Memory B cell (primary cell): Measurements from ENCODE around the gene NTM.
"Not testable (repeated sequence)": the region's sequence is repeated elsewhere in the genome, so short reads cannot be mapped to it uniquely, and the experiment has no call there.

Experiments
- ATAC-seq: fragments of 150-1000 bp; cut with Tn5 transposase; 2 replicates; pipeline ENCODE4 v1.10.0; 2021; ENCODE audit warnings: low read depth, mild to moderate bottlenecking, moderate library complexity
- DNase-seq, 2 donors: peaks; one replicate each; pipeline ENCODE4 v3.0.0; 2022; ENCODE audit warnings: low spot score in 2 of 2
- H3K27ac Mint-ChIP-seq: one replicate; pipeline ENCODE4 v1.8.0; 2022; ENCODE audit warnings: mild to moderate bottlenecking, moderate library complexity, mixed read lengths
- H3K27me3 Mint-ChIP-seq: one replicate; pipeline ENCODE4 v1.8.0; 2022; ENCODE audit warnings: mixed read lengths
- H3K36me3 Mint-ChIP-seq: one replicate; pipeline ENCODE4 v1.8.0; 2022; ENCODE audit warnings: mild to moderate bottlenecking, mixed read lengths
- H3K4me1 Mint-ChIP-seq: one replicate; pipeline ENCODE4 v1.8.0; 2022; ENCODE audit warnings: mixed read lengths
- H3K4me3 Mint-ChIP-seq: one replicate; pipeline ENCODE4 v1.8.0; 2022; ENCODE audit warnings: mild to moderate bottlenecking, moderate library complexity, mixed read lengths
- H3K9me3 Mint-ChIP-seq: one replicate; pipeline ENCODE4 v1.8.0; 2022; ENCODE audit warnings: mixed read lengths

Gene NTM

GRCh38 chr11:132070907-132071306 lies 700.5 kb downstream of the NTM start:
- H3K9me3 Mint-ChIP-seq = not testable (repeated sequence)

GRCh38 chr11:132072044-132072857 lies 701.8 kb downstream of the NTM start:
- H3K36me3 Mint-ChIP-seq = no peaks in the 10 kb centered on the region
- H3K27me3 Mint-ChIP-seq = no peaks in the 10 kb centered on the region
- H3K4me1 Mint-ChIP-seq = no peaks in the 10 kb centered on the region
- H3K4me3 Mint-ChIP-seq = no peak overlapping the region
- ATAC-seq = no peak
- no peak for DNase-seq
- no peak overlapping the region for H3K27ac Mint-ChIP-seq
- H3K9me3 Mint-ChIP-seq = peaks cover 1% of the 10 kb centered on the region

More at GRCh38 chr11:132070907-132071306, 700.5 kb downstream of the NTM start:
- H3K4me1 Mint-ChIP-seq, H3K27ac Mint-ChIP-seq, ATAC-seq, DNase-seq, H3K27me3 Mint-ChIP-seq, H3K36me3 Mint-ChIP-seq, H3K4me3 Mint-ChIP-seq: not testable (repeated sequence)

GRCh38 chr11:132072858-132073211 lies 702.4 kb downstream of the NTM start:
- H3K4me1 Mint-ChIP-seq = no peaks in the 10 kb centered on the region
- no peaks in the 10 kb centered on the region for H3K36me3 Mint-ChIP-seq
- no peak overlapping the region for H3K27ac Mint-ChIP-seq
- no peaks in the 10 kb centered on the region for H3K27me3 Mint-ChIP-seq
- ATAC-seq (no peak), DNase-seq (no peak)
- H3K4me3 Mint-ChIP-seq = no peak overlapping the region
- peaks cover 1% of the 10 kb centered on the region for H3K9me3 Mint-ChIP-seq

- DNase-seq (no peak), ATAC-seq (no peak)
- Mint-ChIP-seq H3K4me3 (no peak overlapping the region), H3K4me1 (no peaks in the 10 kb centered on the region), H3K27me3 (no peaks in the 10 kb centered on the region), H3K27ac (no peak overlapping the region), H3K36me3 (no peaks in the 10 kb centered on the region), H3K9me3 (peaks cover 1% of the 10 kb centered on the region)
These were observed 703.4 kb downstream of the NTM start for GRCh38 chr11:132073787-132074186.

- ATAC-seq = no peak
- peaks cover 1% of the 10 kb centered on the region for H3K9me3 Mint-ChIP-seq
- no peaks in the 10 kb centered on the region for H3K36me3 Mint-ChIP-seq
These were observed 705.0 kb downstream of the NTM start for GRCh38 chr11:132075447-132075846.

GRCh38 chr11:132077416-132077815 lies 707.0 kb downstream of the NTM start:
- ATAC-seq (no peak), DNase-seq (no peak)
- Mint-ChIP-seq H3K36me3 (no peaks in the 10 kb centered on the region), H3K4me1 (no peaks in the 10 kb centered on the region), H3K9me3 (peaks cover 3% of the 10 kb centered on the region), H3K4me3 (no peak overlapping the region), H3K27ac (no peak overlapping the region), H3K27me3 (no peaks in the 10 kb centered on the region)

More at GRCh38 chr11:132075447-132075846, 705.0 kb downstream of the NTM start:
- no peak for DNase-seq
- Mint-ChIP-seq H3K4me3 (no peak overlapping the region), H3K4me1 (no peaks in the 10 kb centered on the region), H3K27me3 (no peaks in the 10 kb centered on the region), H3K27ac (no peak overlapping the region)

GRCh38 chr11:132078264-132079076 lies 708.1 kb downstream of the NTM start:
- no peaks in the 10 kb centered on the region for H3K27me3 Mint-ChIP-seq
- H3K4me1 Mint-ChIP-seq = no peaks in the 10 kb centered on the region
- ATAC-seq (no peak), DNase-seq (no peak)
- no peak overlapping the region for H3K4me3 Mint-ChIP-seq
- H3K27ac Mint-ChIP-seq = no peak overlapping the region
- H3K36me3 Mint-ChIP-seq = no peaks in the 10 kb centered on the region
- peaks cover 3% of the 10 kb centered on the region for H3K9me3 Mint-ChIP-seq

- Mint-ChIP-seq H3K4me3 (no peak overlapping the region), H3K36me3 (no peaks in the 10 kb centered on the region), H3K27ac (no peak overlapping the region), H3K4me1 (no peaks in the 10 kb centered on the region), H3K9me3 (peaks cover 3% of the 10 kb centered on the region), H3K27me3 (no peaks in the 10 kb centered on the region)
- no peak for ATAC-seq
- no peak for DNase-seq
These were observed 709.7 kb downstream of the NTM start for GRCh38 chr11:132080127-132080526.

- Mint-ChIP-seq H3K9me3 (peaks cover 3% of the 10 kb centered on the region), H3K4me3 (no peak overlapping the region), H3K4me1 (no peaks in the 10 kb centered on the region), H3K27me3 (no peaks in the 10 kb centered on the region), H3K36me3 (no peaks in the 10 kb centered on the region), H3K27ac (no peak overlapping the region)
- ATAC-seq (no peak), DNase-seq (no peak)
These were observed 712.2 kb downstream of the NTM start for GRCh38 chr11:132082566-132082965.

GRCh38 chr11:132084433-132084832 lies 714.0 kb downstream of the NTM start:
- ATAC-seq (no peak), DNase-seq (no peak)
- Mint-ChIP-seq H3K4me1 (no peaks in the 10 kb centered on the region), H3K27ac (no peak overlapping the region), H3K9me3 (peaks cover 3% of the 10 kb centered on the region), H3K27me3 (no peaks in the 10 kb centered on the region), H3K36me3 (no peaks in the 10 kb centered on the region), H3K4me3 (no peak overlapping the region)

- ATAC-seq = no peak
- Mint-ChIP-seq H3K4me1 (no peaks in the 10 kb centered on the region), H3K27me3 (no peaks in the 10 kb centered on the region), H3K4me3 (no peak overlapping the region), H3K9me3 (peaks cover 7% of the 10 kb centered on the region), H3K36me3 (no peaks in the 10 kb centered on the region), H3K27ac (no peak overlapping the region)
- no peak for DNase-seq
These were observed 716.7 kb downstream of the NTM start for GRCh38 chr11:132087148-132087547.

- Mint-ChIP-seq H3K9me3 (peaks cover 11% of the 10 kb centered on the region), H3K4me1 (no peaks in the 10 kb centered on the region), H3K36me3 (no peaks in the 10 kb centered on the region), H3K27ac (no peak overlapping the region), H3K27me3 (no peaks in the 10 kb centered on the region), H3K4me3 (no peak overlapping the region)
- DNase-seq (no peak), ATAC-seq (no peak)
These were observed 718.1 kb downstream of the NTM start for GRCh38 chr11:132088551-132088950.

- Mint-ChIP-seq H3K36me3 (no peaks in the 10 kb centered on the region), H3K4me1 (no peaks in the 10 kb centered on the region), H3K27ac (no peak overlapping the region), H3K9me3 (peaks cover 12% of the 10 kb centered on the region), H3K27me3 (peaks cover 2% of the 10 kb centered on the region), H3K4me3 (no peak overlapping the region)
- DNase-seq (no peak), ATAC-seq (no peak)
These were observed 723.3 kb downstream of the NTM start for GRCh38 chr11:132093536-132094259.

- no peaks in the 10 kb centered on the region for H3K4me1 Mint-ChIP-seq
These were observed 724.2 kb downstream of the NTM start for GRCh38 chr11:132094598-132094997.

More at GRCh38 chr11:132094598-132094997, 724.2 kb downstream of the NTM start:
- no peak overlapping the region for H3K4me3 Mint-ChIP-seq
- DNase-seq (no peak), ATAC-seq (no peak)
- no peaks in the 10 kb centered on the region for H3K36me3 Mint-ChIP-seq
- peaks cover 12% of the 10 kb centered on the region for H3K9me3 Mint-ChIP-seq
- peaks cover 2% of the 10 kb centered on the region for H3K27me3 Mint-ChIP-seq
- no peak overlapping the region for H3K27ac Mint-ChIP-seq
